Naive thymus-derived CD4-positive, alpha-beta T cell (primary cell): ENCODE measurements around the gene DCUN1D3. TPM values are rescaled to one million over a fixed set of nuclear protein-coding genes. Genes with fewer than 3 reads are reported as not detected.

Experiments used
- ATAC-seq: fragments of 150-1000 bp; cut with Tn5 transposase; 2 replicates; pipeline ENCODE4 v1.10.0; 2021; ENCODE audit warnings: mild to moderate bottlenecking, moderate library complexity
- CTCF ChIA-PET: fragments of 350-600 bp; sonication (Branson Sonifier 250); formaldehyde crosslinking; loops from one replicate; lab custom pipeline; 2021; ENCODE audit warnings: antibody characterized with exemption; lab: Charles Lee
- POLR2A ChIA-PET: fragments of 350-600 bp; sonication (Branson Sonifier 250); formaldehyde crosslinking; loops from one replicate; lab custom pipeline; 2021; ENCODE audit warnings: antibody characterized with exemption, inconsistent platforms; lab: Charles Lee
- DNase-seq, 9 donors: peaks; one replicate each; pipeline versions ENCODE4 v3.0.0 to v3.0.0-alpha.2; 2020 to 2022; ENCODE audit warnings: mixed read lengths in 1 of 9
- H3K27ac ChIP-seq: one replicate; pipeline ENCODE4 v1.7.0; 2013; ENCODE audit warnings: mild to moderate bottlenecking, low read depth, low read length, moderate library complexity
- H3K27me3 ChIP-seq, 2 donors: one replicate each; pipeline ENCODE4 v1.7.0; 2013; ENCODE audit warnings: low read length in 2 of 2, mild to moderate bottlenecking in 2 of 2, moderate library complexity in 2 of 2; ENCODE audit not compliant: control insufficient read depth in 2 of 2, insufficient read depth in 2 of 2
- H3K36me3 ChIP-seq, 3 experiments: 1 replicate in 2 of 3; 2 replicates in 1 of 3; pipeline ENCODE4 v1.7.0; 2013; ENCODE audit warnings: low read length in 3 of 3, mild to moderate bottlenecking in 3 of 3, moderate library complexity in 1 of 3; ENCODE audit not compliant: insufficient read depth in 3 of 3, control insufficient read depth in 2 of 3
- H3K4me1 ChIP-seq, 2 donors: one replicate each; pipeline ENCODE4 v1.7.0; 2013; ENCODE audit warnings: low read length in 2 of 2, mild to moderate bottlenecking in 2 of 2, moderate library complexity in 1 of 2; ENCODE audit not compliant: control insufficient read depth in 2 of 2, insufficient read depth in 2 of 2
- H3K4me3 ChIP-seq: 2 replicates; pipeline ENCODE4 v1.7.0; 2013; ENCODE audit warnings: mild to moderate bottlenecking, low read length
- H3K9me3 ChIP-seq, 3 experiments: 1 replicate in 2 of 3; 2 replicates in 1 of 3; pipeline ENCODE4 v1.7.0; 2013; ENCODE audit warnings: low read length in 3 of 3; ENCODE audit not compliant: control insufficient read depth in 2 of 3
- H3K27ac Mint-ChIP-seq, 9 donors: one replicate each; pipeline ENCODE4 v1.8.0; 2020 to 2022; ENCODE audit warnings: mixed read lengths in 9 of 9, mild to moderate bottlenecking in 8 of 9, moderate library complexity in 5 of 9, inconsistent platforms in 2 of 9
- H3K27me3 Mint-ChIP-seq, 5 donors: one replicate each; pipeline ENCODE4 v1.8.0; 2021 to 2022; ENCODE audit warnings: mixed read lengths in 5 of 5, mild to moderate bottlenecking in 1 of 5
- H3K36me3 Mint-ChIP-seq, 5 donors: one replicate each; pipeline ENCODE4 v1.8.0; 2020 to 2022; ENCODE audit warnings: mixed read lengths in 5 of 5, mild to moderate bottlenecking in 3 of 5, inconsistent platforms in 1 of 5
- H3K4me1 Mint-ChIP-seq, 7 donors: one replicate each; pipeline ENCODE4 v1.8.0; 2020 to 2022; ENCODE audit warnings: mixed read lengths in 7 of 7, mild to moderate bottlenecking in 3 of 7, inconsistent platforms in 1 of 7
- H3K4me3 Mint-ChIP-seq, 10 donors: one replicate each; pipeline ENCODE4 v1.8.0; 2020 to 2022; ENCODE audit warnings: mild to moderate bottlenecking in 10 of 10, mixed read lengths in 10 of 10, moderate library complexity in 6 of 10, inconsistent platforms in 2 of 10
- H3K9me3 Mint-ChIP-seq, 11 donors: one replicate each; pipeline ENCODE4 v1.8.0; 2020 to 2022; ENCODE audit warnings: mixed read lengths in 11 of 11, mild to moderate bottlenecking in 4 of 11, inconsistent platforms in 1 of 11, moderate library complexity in 1 of 11
- intact Hi-C, 2 donors: fragments of 100-400 bp; cut with micrococcal nuclease; formaldehyde crosslinking; loops; one replicate each; pipeline ENCODE4 v1.15.1; 2023
- polyA plus RNA-seq, 2 donors: library from polyadenylated mRNA; unstranded; fragments of 300-500 nt; fragmentation: Illumina TruSeq; gene quantifications; one replicate each; pipeline ENCODE4 v1.2.3, GENCODE V29; 2021
- total RNA-seq, 6 experiments: library from RNA in 5 of 6; stranded (reverse) in 5 of 6; gene quantifications; 1 replicate in 5 of 6; 2 replicates in 1 of 6; pipeline ENCODE4 v1.2.3 and lab custom pipeline; 2021 to 2026

Gene DCUN1D3
- total and polyA plus RNA-seq, 7 experiments from 2014 or later: 0.82 to 15.7 (median 5.1) TPM

DNA sequence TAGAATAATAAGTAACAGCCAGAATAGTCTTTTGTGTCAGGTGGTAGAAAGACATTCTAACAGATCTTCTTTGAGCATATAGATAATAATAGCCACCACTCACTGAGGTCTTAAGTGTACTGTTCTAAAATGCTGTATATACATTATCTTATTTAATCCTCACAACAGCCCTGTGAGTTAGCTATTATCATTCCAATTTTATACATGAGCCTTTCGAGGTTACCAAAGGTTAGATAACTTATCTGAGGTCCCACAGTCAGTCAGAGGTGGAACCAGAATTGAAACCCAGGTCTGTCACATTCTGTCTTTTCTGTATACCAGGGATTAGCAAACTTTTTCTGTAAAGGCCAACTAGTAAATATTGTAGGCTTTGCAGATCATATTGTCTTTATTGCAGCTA, 70.6 kb downstream of the DCUN1D3 start:
- H3K27ac Mint-ChIP-seq: no peak overlapping the region
- Histone ChIP-seq H3K36me3 (no peaks in the 10 kb centered on the region), H3K9me3 (no peaks in the 10 kb centered on the region), H3K4me1 (no peaks in the 10 kb centered on the region), H3K27ac (no peak overlapping the region), H3K4me3 (no peak overlapping the region), H3K27me3 (no peaks in the 10 kb centered on the region)
- peaks cover 0 to 6% (median 2%) of the 10 kb centered on the region in 11 donors for H3K9me3 Mint-ChIP-seq
- intact Hi-C loops: loop anchor here in 1 of 2 donors (1.0 kb wide), 1 partner anchor 24 kb away; no protein-coding TSS in a partner anchor
- peaks cover 0 to 23% (median 0%) of the 10 kb centered on the region in 5 donors for H3K36me3 Mint-ChIP-seq
- no peaks in the 10 kb centered on the region for H3K4me1 Mint-ChIP-seq
- H3K27me3 Mint-ChIP-seq: no peaks in the 10 kb centered on the region
- DNase-seq: no peak
- no peak for ATAC-seq
- ChIA-PET POLR2A (no interaction called here), CTCF (no interaction called here)
- no peak overlapping the region for H3K4me3 Mint-ChIP-seq

GRCh38 chr16:20826039-20826566, 74.1 kb downstream of the DCUN1D3 start:
- Histone ChIP-seq H3K27me3 (no peaks in the 10 kb centered on the region), H3K9me3 (no peaks in the 10 kb centered on the region), H3K4me3 (no peak overlapping the region), H3K4me1 (no peaks in the 10 kb centered on the region), H3K36me3 (no peaks in the 10 kb centered on the region), H3K27ac (no peak overlapping the region)
- H3K4me1 Mint-ChIP-seq: peaks cover 0 to 18% (median 5%) of the 10 kb centered on the region in 7 donors
- no peak overlapping the region for H3K27ac Mint-ChIP-seq
- no peak for ATAC-seq
- intact Hi-C loops: no loop called here
- no peak overlapping the region for H3K4me3 Mint-ChIP-seq
- POLR2A ChIA-PET: no interaction called here
- H3K36me3 Mint-ChIP-seq: peaks cover 0 to 27% (median 0%) of the 10 kb centered on the region in 5 donors
- H3K27me3 Mint-ChIP-seq: no peaks in the 10 kb centered on the region
- H3K9me3 Mint-ChIP-seq: no peaks in the 10 kb centered on the region
- DNase-seq: no peak
- CTCF ChIA-PET: no interaction called here

DNA sequence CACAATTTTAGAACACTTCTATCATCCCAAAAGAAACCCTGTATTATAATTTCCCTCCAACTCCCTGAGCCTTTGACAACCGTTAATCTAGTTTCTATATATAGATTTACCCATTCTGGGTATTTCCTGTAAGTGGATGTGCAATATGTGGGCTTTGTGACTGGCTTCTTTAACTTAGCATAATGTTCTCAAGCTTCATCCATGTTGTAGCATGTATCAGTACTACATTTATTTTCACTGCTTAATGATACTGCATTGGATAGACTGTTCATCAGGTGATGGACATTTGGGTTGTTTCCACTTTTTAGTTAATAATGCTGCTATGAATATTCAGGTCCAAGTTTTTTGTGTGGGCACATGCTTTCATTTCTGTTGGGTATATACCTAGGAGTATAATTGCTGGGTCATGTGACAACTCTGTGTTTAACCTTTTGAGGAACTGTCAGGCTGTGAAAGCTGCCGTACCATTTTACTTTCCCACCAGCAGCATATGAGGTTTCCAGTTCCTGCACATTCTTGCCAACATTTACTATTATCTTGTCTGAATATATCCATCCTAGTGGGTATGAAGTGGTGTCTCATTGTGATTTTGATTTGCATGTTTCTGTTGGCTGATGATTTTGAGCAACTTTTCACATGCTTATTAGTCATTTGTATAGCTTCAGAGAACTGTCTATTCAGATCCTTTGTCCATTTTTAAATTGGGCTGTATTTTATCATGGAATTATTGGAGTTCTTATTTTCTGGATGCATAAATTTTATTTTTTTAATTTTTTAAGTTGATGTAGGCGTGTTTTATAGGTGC, 77.4 kb downstream of the DCUN1D3 start:
- Mint-ChIP-seq H3K27ac (peak overlapping the region in 1 of 9 donors; percentile 64), H3K4me1 (peaks cover 0 to 20% (median 5%) of the 10 kb centered on the region in 7 donors), H3K4me3 (peak overlapping the region in 1 of 10 donors; percentile 13), H3K27me3 (no peaks in the 10 kb centered on the region), H3K9me3 (no peaks in the 10 kb centered on the region), H3K36me3 (peaks cover 0 to 41% (median 0%) of the 10 kb centered on the region in 5 donors)
- Histone ChIP-seq H3K9me3 (no peaks in the 10 kb centered on the region), H3K27me3 (no peaks in the 10 kb centered on the region), H3K4me1 (no peaks in the 10 kb centered on the region), H3K27ac (no peak overlapping the region), H3K4me3 (no peak overlapping the region), H3K36me3 (no peaks in the 10 kb centered on the region)
- no peak for ATAC-seq
- intact Hi-C loops: no loop called here
- POLR2A ChIA-PET: no interaction called here
- no peak for DNase-seq
- CTCF ChIA-PET: interaction anchor here (0.6 kb wide), 1 partner anchor 264 kb away, joined by 3 read pairs; no protein-coding TSS in a partner anchor

DNA sequence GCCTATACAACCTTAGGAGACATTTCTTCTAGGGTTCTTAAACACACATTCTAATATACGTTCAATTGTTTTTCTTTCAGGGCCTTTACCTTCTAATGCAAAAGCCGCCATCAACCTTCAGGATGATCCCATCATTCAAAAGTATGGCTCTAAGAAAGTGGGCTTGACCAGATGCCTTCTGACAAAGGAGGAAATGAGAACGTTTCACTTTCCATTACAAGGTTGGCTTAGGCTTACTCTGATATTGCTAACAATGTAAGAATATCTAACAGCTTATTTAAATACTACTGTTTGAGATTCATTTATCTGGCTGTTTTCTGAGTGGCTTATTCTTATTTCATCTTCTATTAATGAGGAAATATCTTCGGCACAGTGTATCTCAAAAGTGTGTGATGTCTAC, 78.5 kb downstream of the DCUN1D3 start:
- Mint-ChIP-seq H3K4me3 (no peak overlapping the region), H3K36me3 (peaks cover 0 to 37% (median 0%) of the 10 kb centered on the region in 5 donors), H3K4me1 (peaks cover 0 to 20% (median 5%) of the 10 kb centered on the region in 7 donors), H3K27ac (no peak overlapping the region), H3K9me3 (no peaks in the 10 kb centered on the region), H3K27me3 (no peaks in the 10 kb centered on the region)
- intact Hi-C loops: no loop called here
- ATAC-seq (no peak), DNase-seq (no peak)
- H3K4me1 ChIP-seq: no peaks in the 10 kb centered on the region
- no peaks in the 10 kb centered on the region for H3K36me3 ChIP-seq
- no peak overlapping the region for H3K4me3 ChIP-seq
- POLR2A ChIA-PET: no interaction called here
- no peaks in the 10 kb centered on the region for H3K9me3 ChIP-seq
- CTCF ChIA-PET: no interaction called here
- H3K27me3 ChIP-seq: no peaks in the 10 kb centered on the region
- no peak overlapping the region for H3K27ac ChIP-seq

DNA sequence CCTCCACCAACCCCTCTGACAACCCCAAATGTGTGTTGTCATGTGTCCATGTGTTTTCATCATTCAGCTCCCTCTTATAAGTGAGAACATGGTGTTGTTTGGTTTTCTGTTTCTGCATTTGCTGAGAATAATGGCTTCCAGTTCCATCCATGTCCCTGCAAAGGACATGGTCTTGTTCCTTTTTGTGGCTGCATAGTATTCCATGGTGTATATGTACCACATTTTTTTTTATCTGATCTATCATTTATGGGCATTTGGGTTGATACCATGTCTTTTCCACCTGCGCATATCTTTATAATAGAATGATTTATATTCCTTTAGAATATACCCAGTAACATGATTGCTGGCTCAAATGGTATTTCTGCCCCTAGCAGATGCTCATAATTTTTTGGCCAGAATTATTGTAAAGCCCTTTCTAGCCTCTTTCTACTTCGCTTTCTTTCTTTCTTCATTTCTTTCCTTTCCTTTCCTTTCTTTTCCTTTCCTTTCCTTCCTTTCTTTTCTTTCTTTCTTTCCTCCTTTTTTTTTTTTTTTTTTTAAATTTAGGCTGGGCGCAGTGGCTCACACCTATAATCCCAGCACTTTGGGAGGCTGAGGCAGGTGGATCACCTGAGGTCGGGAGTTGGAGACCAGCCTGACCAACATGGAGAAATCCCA, 81.1 kb downstream of the DCUN1D3 start:
- ATAC-seq (no peak), DNase-seq (no peak)
- H3K27me3 Mint-ChIP-seq: no peaks in the 10 kb centered on the region
- intact Hi-C loops: loop anchor here in 1 of 2 donors (5.0 kb wide), 1 partner anchor 1317 kb away; no protein-coding TSS in a partner anchor
- Histone ChIP-seq H3K27ac (no peak overlapping the region), H3K4me1 (no peaks in the 10 kb centered on the region), H3K4me3 (no peak overlapping the region), H3K36me3 (no peaks in the 10 kb centered on the region), H3K27me3 (no peaks in the 10 kb centered on the region), H3K9me3 (no peaks in the 10 kb centered on the region)
- H3K27ac Mint-ChIP-seq: no peak overlapping the region
- POLR2A ChIA-PET: no interaction called here
- no peak overlapping the region for H3K4me3 Mint-ChIP-seq
- CTCF ChIA-PET: no interaction called here
- no peaks in the 10 kb centered on the region for H3K9me3 Mint-ChIP-seq
- H3K4me1 Mint-ChIP-seq: peaks cover 0 to 30% (median 5%) of the 10 kb centered on the region in 7 donors
- H3K36me3 Mint-ChIP-seq: peaks cover 0 to 35% (median 0%) of the 10 kb centered on the region in 5 donors

- intact Hi-C loops: loop anchor here in 1 of 2 donors (5.0 kb wide), 1 partner anchor 1312 kb away; no protein-coding TSS in a partner anchor
- Mint-ChIP-seq H3K36me3 (peaks cover 0 to 18% (median 0%) of the 10 kb centered on the region in 5 donors), H3K27me3 (no peaks in the 10 kb centered on the region), H3K27ac (peak overlapping the region in 1 of 9 donors; percentile 66), H3K4me1 (peaks cover 0 to 17% (median 0%) of the 10 kb centered on the region in 7 donors), H3K4me3 (no peak overlapping the region), H3K9me3 (no peaks in the 10 kb centered on the region)
- Histone ChIP-seq H3K9me3 (no peaks in the 10 kb centered on the region), H3K27ac (no peak overlapping the region), H3K27me3 (no peaks in the 10 kb centered on the region), H3K4me1 (no peaks in the 10 kb centered on the region), H3K36me3 (no peaks in the 10 kb centered on the region), H3K4me3 (no peak overlapping the region)
- ChIA-PET POLR2A (no interaction called here), CTCF (no interaction called here)
- no peak for DNase-seq
- ATAC-seq: no peak
Observed at GRCh38 chr16:20814784-20815183, 85.4 kb downstream of the DCUN1D3 start.
